Breast epithelium (tissue), 3 donors: Measurements from ENCODE around the gene ODAD2.

Experiments used
- POLR2A ChIP-seq: fragments of 450-650 bp; IDR thresholded peaks from one replicate; pipeline ENCODE4 v1.6.1; 2016; ENCODE audit warnings: antibody characterized with exemption, mild to moderate bottlenecking, moderate library complexity
- TF ChIP-seq, protein P1 (sequence below), 3 donors: fragments of 450-650 bp; IDR thresholded peaks; one replicate each; pipeline ENCODE4 v1.5.1; 2016 to 2017; ENCODE audit warnings: antibody characterized with exemption in 3 of 3, mild to moderate bottlenecking in 3 of 3, moderate library complexity in 3 of 3

GRCh38 chr10:28010821-28011220 is 11.9 kb upstream of the ODAD2 start:
- no peak for TF ChIP-seq POLR2A
- TF ChIP-seq, protein P1, sequence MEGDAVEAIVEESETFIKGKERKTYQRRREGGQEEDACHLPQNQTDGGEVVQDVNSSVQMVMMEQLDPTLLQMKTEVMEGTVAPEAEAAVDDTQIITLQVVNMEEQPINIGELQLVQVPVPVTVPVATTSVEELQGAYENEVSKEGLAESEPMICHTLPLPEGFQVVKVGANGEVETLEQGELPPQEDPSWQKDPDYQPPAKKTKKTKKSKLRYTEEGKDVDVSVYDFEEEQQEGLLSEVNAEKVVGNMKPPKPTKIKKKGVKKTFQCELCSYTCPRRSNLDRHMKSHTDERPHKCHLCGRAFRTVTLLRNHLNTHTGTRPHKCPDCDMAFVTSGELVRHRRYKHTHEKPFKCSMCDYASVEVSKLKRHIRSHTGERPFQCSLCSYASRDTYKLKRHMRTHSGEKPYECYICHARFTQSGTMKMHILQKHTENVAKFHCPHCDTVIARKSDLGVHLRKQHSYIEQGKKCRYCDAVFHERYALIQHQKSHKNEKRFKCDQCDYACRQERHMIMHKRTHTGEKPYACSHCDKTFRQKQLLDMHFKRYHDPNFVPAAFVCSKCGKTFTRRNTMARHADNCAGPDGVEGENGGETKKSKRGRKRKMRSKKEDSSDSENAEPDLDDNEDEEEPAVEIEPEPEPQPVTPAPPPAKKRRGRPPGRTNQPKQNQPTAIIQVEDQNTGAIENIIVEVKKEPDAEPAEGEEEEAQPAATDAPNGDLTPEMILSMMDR (IDR thresholded peaks at IDR 0.05), result no peak
